ENCODE results near the gene TANGO2.
"Not testable (repeated sequence)": the region's sequence is repeated elsewhere in the genome, so short reads cannot be mapped to it uniquely, and the experiment has no call there.

TANGO2 gene

DNA sequence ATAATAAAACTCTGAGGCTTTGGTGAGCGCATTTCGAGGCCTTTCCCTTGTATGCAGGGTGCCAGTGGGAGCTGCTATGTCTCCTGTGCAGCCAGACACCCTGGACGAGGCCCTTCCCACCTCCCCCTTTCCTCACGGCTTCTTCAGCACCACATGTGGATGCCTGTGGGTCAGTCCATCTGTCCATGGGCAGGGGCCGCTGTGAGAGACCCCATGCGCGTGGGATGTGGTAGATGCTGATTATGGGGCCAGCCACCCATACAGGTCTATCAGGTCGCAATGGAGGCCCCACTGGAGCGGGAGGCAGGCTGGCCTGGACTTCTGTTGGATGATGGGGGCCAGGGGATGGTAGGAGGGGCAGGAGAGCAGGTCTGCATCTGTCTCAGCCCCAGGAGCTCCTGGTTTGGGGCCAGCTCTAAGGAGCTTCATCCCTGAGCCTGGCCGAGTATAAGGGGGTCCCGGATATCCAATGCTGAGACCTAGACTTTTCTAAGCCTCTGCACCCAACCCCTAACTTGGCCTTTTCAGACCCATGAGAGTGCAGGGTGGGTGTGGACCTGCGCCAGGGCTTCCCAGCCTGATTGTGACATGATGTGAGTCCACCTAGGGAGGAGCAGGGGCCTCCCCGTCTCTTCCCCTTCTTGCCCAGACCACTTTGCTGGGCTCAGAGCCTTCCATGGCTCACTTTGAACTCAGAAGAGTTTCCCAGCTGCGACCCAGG lies 45.1 kb downstream of the TANGO2 start:
- DNase-seq: no peak

GRCh38 chr22:20066617-20067383 lies 45.9 kb downstream of the TANGO2 start:
- DNase-seq: no peak

GRCh38 chr22:20067384-20067682 lies 46.4 kb downstream of the TANGO2 start:
- DNase-seq: not testable (repeated sequence)

GRCh38 chr22:20068640-20069039 lies 47.7 kb downstream of the TANGO2 start:
- DNase-seq: no peak

DNA sequence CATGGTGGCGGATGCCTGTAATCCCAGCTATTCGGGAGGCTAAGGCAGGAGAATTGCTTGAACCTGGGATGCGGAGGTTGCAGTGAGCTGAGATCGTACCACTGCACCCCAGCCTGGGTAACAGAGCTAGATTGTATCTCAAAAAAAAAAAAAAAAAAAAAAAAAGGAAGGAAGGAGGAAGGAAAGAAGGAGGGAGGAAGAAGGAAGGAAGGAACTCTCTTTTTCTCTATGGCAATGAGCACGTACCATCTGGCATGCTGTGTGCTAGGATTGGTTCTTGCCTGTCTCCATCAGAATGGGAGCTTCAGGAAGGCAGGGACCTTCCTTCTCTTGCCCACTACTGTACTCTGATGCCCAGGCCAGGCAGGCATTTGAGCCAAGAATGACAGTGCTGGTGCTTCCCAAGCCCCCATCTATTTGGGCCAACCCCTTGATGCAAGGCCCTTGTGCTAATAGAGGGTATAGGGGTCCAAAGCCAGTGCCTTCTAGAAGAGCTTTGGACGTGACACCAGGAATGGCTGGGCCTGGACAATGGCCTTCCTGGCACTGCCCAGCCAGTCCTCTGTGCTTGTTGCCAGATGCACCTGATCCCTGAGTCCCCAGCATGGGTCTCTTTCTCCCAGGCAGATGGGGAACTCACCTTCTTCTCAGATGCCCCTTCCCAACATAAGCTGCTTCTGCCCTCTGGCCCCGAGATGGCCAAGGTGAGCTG lies 48.6 kb downstream of the TANGO2 start:
- no peak for DNase-seq

- no peak for DNase-seq
Observed at GRCh38 chr22:20071524-20071972, 50.6 kb downstream of the TANGO2 start.

GRCh38 chr22:20076627-20077172 lies 55.8 kb downstream of the TANGO2 start:
- no peak for DNase-seq

GRCh38 chr22:20079745-20080444 lies 59.0 kb downstream of the TANGO2 start, which contains the start of gene DGCR8:
TSS of gene DGCR8 (plus strand) at chr22:20080241. CDS start at chr22:20085964, 5,723 bp downstream.
- peak; percentile 97 for DNase-seq

DNA sequence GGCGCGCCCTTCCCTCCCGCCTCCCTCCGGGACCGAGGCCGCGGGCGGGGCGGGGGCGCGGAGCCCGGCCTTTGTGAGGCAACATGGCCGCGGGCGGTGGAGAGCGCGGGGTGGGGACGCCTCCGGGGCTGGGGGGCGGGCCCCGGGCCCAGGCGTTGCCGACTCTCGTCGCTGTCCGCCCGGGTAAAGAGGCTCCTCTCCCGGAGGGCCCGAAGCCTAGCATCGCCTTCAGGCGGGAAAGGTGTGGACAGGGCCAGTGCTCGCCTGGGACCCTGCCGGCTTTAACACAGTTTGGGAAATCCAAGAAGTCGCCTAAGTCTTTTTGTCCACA lies 59.5 kb downstream of the TANGO2 start:
- DNase-seq: peak; percentile 64

GRCh38 chr22:20080776-20081654 lies 60.1 kb downstream of the TANGO2 start:
- peak; percentile 74 for DNase-seq

DNA sequence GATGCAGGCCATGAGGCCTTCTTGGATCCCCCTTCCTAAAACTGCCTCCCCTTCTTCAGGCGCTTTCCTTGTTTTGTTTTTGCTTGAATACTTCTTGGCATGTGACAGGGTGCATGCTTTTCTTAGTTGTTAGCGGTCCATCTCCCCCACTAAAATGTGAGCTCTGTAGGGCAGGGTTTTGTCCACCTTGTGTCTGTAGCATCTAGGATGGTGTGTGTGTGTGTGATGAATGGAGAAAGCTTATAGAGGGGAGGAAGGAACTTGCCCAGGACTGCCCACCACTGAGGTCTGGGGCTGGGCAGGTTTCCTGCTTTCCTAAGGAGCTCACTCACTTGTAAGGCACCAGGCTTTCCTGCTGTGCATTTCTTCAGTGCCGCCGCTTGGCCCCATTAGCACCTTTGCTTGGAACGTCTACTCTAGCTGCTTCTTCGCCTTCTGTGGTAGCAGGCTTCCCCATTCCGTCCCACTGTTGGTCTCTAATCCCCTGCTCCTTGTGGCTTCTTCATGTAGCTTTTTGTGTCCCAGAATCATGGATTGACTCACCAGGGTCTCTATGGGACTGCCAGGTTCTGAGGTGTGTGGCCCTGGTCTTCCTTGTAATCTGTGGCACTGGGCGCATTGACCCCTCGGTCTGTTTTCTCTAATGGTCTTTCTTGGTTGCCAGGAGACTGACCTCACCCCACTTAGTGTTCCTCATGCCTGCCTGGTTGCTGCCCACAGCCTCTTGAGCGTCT lies 62.4 kb downstream of the TANGO2 start:
- no peak for DNase-seq

- DNase-seq: no peak
Observed at GRCh38 chr22:20083891-20084546, 63.1 kb downstream of the TANGO2 start.

DNA sequence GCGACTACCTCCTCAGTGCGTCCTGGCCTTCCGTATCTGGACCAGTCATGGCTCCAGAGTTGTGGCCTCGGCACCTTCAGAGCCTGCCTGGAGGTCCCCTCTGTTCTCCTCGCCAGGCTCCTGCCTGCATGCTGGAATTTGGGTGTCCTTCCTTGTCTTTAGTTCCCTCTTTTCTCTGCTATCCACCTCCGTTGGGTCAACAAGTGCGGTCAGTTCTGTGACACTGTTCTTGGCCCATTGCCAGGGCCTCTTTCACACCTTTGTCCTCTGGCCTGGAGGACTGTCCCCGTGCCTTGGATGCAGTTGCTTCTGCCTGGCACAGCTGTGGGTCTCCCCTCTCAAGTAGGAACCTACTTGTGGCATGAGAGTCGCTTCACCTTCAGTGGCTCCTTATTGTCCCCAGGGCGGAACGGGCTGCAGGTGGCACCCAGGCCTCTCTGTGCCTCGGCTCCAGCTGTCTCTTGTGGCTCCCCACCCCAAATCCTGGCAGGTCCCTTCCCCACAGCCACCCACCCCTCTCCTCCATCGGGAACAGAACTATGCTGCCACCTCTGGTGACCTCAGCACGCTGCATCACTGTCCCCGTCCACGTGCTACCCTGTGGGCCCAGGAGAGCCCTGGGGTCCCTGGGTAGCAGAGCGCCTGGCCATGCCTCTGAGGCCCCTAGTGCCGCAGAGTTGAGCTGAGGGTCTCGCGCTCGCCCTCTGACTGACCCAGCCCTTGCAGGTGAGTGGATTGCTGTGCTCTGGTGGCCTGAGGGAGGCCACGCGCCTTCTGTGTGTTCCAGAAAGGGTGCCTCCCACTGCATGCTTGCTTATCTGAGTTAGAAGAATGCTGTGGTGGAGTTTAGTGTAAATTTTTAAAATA lies 63.9 kb downstream of the TANGO2 start:
- DNase-seq: no peak

- no peak for DNase-seq
Observed at GRCh38 chr22:20085651-20086050, 64.7 kb downstream of the TANGO2 start.

GRCh38 chr22:20086101-20086599 lies 65.2 kb downstream of the TANGO2 start:
- DNase-seq: no peak

GRCh38 chr22:20086763-20087162 lies 65.9 kb downstream of the TANGO2 start:
- DNase-seq: no peak

DNA sequence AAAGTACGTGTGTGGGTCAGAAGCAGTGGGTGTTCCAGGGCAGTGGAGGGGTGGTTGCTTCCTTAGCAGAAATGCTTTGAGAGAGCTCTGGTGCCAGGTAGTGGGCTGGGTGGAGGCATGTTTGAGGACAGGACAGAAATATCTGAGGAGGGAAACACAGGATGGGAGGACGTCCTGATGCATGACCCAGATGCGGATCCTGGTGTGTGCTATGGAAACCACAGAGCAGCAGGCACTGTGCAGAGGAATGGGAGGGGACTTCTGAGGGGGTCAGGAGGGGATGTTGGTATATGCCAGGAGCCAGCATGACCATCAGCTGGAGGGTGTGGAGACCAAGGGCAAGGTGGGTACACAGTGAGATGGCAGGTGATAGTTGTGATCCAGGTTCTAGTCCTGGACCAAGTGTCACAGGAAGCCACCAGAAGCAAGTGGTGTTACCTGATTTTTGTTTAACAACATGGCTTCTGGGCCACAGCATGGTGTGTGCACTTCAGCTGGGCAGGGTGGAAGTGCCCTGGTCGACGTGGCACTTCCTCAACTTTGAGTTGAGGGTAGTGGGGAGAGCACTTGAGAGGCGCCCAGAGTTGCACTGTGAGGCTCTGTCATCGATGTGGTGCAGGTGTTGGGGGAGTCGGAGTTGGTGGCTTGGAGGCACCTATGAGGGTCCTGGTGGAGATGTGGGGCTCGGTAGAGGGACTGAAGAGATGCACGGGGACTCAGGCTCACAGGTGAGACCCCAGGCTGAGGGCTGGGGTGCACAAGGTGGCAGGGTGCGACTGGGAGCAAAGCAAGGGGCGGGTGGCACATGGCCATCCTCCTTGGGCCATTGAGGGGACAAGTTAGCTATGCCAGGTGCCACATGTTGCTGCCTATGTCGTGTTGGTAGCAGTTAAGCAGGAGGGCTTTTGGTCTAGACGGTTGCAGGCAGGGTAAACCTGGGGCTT lies 66.7 kb downstream of the TANGO2 start:
- DNase-seq: no peak

DNA sequence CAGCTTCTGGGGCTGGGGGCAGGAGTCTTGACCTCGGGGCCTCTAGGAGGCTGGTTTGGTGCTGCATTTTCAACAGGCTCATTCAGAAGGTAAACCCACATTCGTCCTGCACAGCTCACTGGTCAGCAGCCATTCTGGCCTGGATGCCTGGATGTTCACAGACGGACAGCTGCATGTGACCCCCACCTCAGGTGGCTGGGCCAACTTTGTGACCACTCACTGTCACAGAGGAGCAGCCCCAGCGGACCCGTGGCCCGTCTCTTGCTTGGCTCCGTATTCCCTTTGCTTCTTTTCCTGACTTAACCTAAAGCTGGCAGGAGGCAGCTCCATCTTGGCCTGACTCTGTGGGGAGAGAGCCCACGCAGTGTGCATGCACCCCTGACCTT lies 67.3 kb downstream of the TANGO2 start:
- DNase-seq: no peak

Data from fibroblast of skin of back (primary cell).